ENCODE data around the gene WDFY1. TPM values are rescaled to one million over a fixed set of nuclear protein-coding genes. Genes with fewer than 3 reads are reported as not detected.

The WDFY1 gene
- total RNA-seq, 2 experiments from 2014 or later, result 41.1 to 41.5 TPM

GRCh38 chr2:223834431-223834830, 110.7 kb downstream of the WDFY1 start:
- Mint-ChIP-seq H3K27me3 (peaks cover 4% of the 10 kb centered on the region), H3K4me3 (no peak overlapping the region), H3K4me1 (ENCODE audit: low read depth) (peaks cover 12% of the 10 kb centered on the region), H3K27ac (no peak overlapping the region), H3K9me3 (no peaks in the 10 kb centered on the region), H3K36me3 (ENCODE audit: low read depth) (no peaks in the 10 kb centered on the region)
- intact Hi-C loops (cut with DNase I, micrococcal nuclease), result no loop called here
- Histone ChIP-seq H3K4me3 (ENCODE audit: low read length) (no peak overlapping the region), H3K27me3 (ENCODE audit: control insufficient read depth in 1 of 2, insufficient read depth in 2 of 2, low read length in 2 of 2) (peaks cover 0 to 3% of the 10 kb centered on the region in 2 experiments), H3K4me1 (ENCODE audit: insufficient read depth, low read length) (peaks cover 18% of the 10 kb centered on the region), H3K9me3 (ENCODE audit: control insufficient read depth in 1 of 2, insufficient read depth in 1 of 2, low read length in 2 of 2) (no peaks in the 10 kb centered on the region), H3K36me3 (ENCODE audit: insufficient read depth, low read length) (no peaks in the 10 kb centered on the region), H3K27ac (ENCODE audit: low read depth in 1 of 2, low read length in 2 of 2) (no peak overlapping the region)
- no peak for DNase-seq
- no peak for ATAC-seq (ENCODE audit: poor library complexity)
- TF ChIP-seq CTCF (IDR thresholded peaks at IDR 0.05), result no peak
- ChIA-PET POLR2A (no interaction called here), CTCF (no interaction called here)

- H3K4me1 Mint-ChIP-seq (ENCODE audit: low read depth), result peaks cover 12% of the 10 kb centered on the region
- H3K36me3 Mint-ChIP-seq (ENCODE audit: low read depth), result no peaks in the 10 kb centered on the region
- no peak for TF ChIP-seq CTCF (IDR thresholded peaks at IDR 0.05)
- no peak overlapping the region for H3K4me3 ChIP-seq (ENCODE audit: low read length)
- H3K27me3 Mint-ChIP-seq, result peaks cover 4% of the 10 kb centered on the region
- no peaks in the 10 kb centered on the region for H3K9me3 Mint-ChIP-seq
- ChIA-PET CTCF (interaction anchor here (0.7 kb wide), 1 partner anchor 12 kb away, joined by 4 read pairs; no protein-coding TSS in a partner anchor), POLR2A (no interaction called here)
- H3K4me1 ChIP-seq (ENCODE audit: insufficient read depth, low read length), result peaks cover 13% of the 10 kb centered on the region
- H3K4me3 Mint-ChIP-seq, result no peak overlapping the region
- H3K27me3 ChIP-seq (ENCODE audit: control insufficient read depth in 1 of 2, insufficient read depth in 2 of 2, low read length in 2 of 2), result peaks cover 0 to 3% of the 10 kb centered on the region in 2 experiments
- DNase-seq (no peak), ATAC-seq (ENCODE audit: poor library complexity) (no peak)
- intact Hi-C loops (cut with DNase I, micrococcal nuclease), result no loop called here
- H3K27ac ChIP-seq (ENCODE audit: low read depth in 1 of 2, low read length in 2 of 2), result no peak overlapping the region
- H3K9me3 ChIP-seq (ENCODE audit: control insufficient read depth in 1 of 2, insufficient read depth in 1 of 2, low read length in 2 of 2), result no peaks in the 10 kb centered on the region
- H3K27ac Mint-ChIP-seq, result no peak overlapping the region
- no peaks in the 10 kb centered on the region for H3K36me3 ChIP-seq (ENCODE audit: insufficient read depth, low read length)
These were observed 112.8 kb downstream of the WDFY1 start for GRCh38 chr2:223832241-223832903.

GRCh38 chr2:223829128-223829527, 116.0 kb downstream of the WDFY1 start:
- ATAC-seq (ENCODE audit: poor library complexity) (no peak), DNase-seq (no peak)
- Histone ChIP-seq H3K4me3 (ENCODE audit: low read length) (no peak overlapping the region), H3K9me3 (ENCODE audit: control insufficient read depth in 1 of 2, insufficient read depth in 1 of 2, low read length in 2 of 2) (no peaks in the 10 kb centered on the region), H3K27me3 (ENCODE audit: control insufficient read depth in 1 of 2, insufficient read depth in 2 of 2, low read length in 2 of 2) (no peaks in the 10 kb centered on the region), H3K4me1 (ENCODE audit: insufficient read depth, low read length) (no peaks in the 10 kb centered on the region), H3K27ac (ENCODE audit: low read depth in 1 of 2, low read length in 2 of 2) (no peak overlapping the region), H3K36me3 (ENCODE audit: insufficient read depth, low read length) (no peaks in the 10 kb centered on the region)
- Mint-ChIP-seq H3K27me3 (peaks cover 4% of the 10 kb centered on the region), H3K27ac (no peak overlapping the region), H3K36me3 (ENCODE audit: low read depth) (no peaks in the 10 kb centered on the region), H3K4me3 (no peak overlapping the region), H3K9me3 (no peaks in the 10 kb centered on the region), H3K4me1 (ENCODE audit: low read depth) (no peaks in the 10 kb centered on the region)
- ChIA-PET POLR2A (no interaction called here), CTCF (no interaction called here)
- no peak for TF ChIP-seq CTCF (IDR thresholded peaks at IDR 0.05)
- intact Hi-C loops (cut with DNase I, micrococcal nuclease), result no loop called here

Measured in CD4-positive, alpha-beta T cell (primary cell).